GM19240 (cell line): ENCODE data around the gene KLHL29.
"Not testable (repeated sequence)": the region's sequence is repeated elsewhere in the genome, so short reads cannot be mapped to it uniquely, and the experiment has no call there.

ENCODE experiments used
- DNase-seq: peaks from one replicate; pipeline ENCODE4 v3.0.0; 2011; ENCODE audit warnings: low spot score; ENCODE audit not compliant: insufficient read length

Gene KLHL29

DNA sequence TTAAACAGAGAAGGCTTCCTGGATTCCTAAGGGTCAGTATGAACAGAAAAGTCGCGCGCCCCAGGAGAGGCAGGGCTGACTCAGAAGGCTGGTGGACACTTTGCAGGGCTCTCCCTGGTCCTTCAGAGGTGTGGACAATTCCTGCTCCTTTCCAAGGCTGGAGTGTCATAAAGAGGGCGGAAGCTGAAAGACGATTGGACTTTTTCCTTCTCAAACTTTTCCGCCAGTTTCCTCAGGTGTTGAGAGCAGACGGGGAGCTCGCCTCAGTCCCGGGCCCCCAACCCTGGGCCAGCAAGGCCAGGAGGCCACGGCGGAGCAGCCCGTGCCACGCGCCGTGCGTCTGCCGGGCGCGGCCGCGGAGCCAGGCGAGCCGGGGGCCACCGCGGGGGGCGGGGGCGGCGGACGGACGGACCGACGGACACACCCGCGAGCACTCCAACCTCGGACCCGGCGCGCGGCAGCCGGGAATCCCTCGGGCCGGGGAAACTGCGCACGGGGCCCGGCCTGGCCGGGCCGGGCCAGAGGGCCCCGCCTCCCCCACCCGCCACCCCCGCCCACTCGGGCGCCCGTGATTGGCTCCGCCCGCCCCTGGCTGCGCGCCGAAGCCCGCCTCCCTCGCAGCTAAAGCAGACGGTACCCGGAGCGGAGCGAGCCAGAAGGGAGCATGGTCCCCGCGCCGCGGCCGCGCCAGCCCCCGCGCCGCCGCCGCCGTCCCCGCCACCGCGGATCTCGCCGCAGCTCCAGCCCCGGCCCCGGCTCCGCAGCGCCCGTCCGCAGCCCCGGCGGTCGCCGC, at the start of gene KLHL29:
KLHL29 (plus strand) TSS at position 629 of the 793 bp plus-strand sequence. CDS start 177,018 bp downstream, outside the sequence.
- peak; percentile 86 for DNase-seq

GRCh38 chr2:23335550-23335949, 49.4 kb upstream of the KLHL29 start:
- DNase-seq = no peak

DNA sequence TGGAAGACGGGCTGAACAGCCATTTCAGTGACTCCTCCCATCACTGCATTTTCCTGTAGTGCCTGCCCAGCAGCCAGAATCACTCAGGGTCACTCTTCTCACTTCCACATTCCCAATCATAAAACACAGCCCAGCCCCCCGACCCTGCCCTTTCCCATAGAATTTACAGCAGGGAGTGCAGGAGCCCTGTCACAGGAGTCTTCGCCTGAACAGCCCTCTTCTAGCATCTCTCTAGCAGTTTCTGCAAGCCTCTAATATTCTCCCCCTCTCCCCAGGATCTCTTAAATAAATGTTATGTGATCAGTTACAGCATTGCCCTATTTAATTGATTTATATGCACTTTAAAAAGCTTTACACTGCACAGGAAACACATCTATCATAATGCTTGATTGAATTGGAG, 42.9 kb upstream of the KLHL29 start:
- no peak for DNase-seq

- no peak for DNase-seq
Measured at GRCh38 chr2:23346029-23346428, 39.0 kb upstream of the KLHL29 start.

DNA sequence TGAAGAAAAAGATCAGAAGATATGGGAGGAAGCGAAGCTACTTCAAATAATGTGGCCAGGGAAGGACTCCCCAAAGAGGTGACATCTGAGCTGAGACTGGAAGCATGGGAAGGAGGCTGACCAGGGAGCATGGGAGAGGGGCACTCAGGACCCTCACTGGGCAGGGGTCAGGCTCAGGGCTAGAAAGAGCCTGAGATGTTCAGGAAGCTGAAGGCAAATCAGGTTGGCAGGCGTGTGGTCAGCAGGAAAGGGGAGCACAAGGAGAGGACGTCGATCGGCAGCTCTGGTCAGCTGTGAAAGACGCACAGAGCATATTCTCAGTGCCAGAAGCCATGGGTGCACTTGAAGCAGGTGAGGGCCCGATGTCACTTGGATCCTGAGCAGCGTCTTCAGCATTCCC, 38.2 kb upstream of the KLHL29 start:
- DNase-seq = no peak

- DNase-seq = no peak
Measured at GRCh38 chr2:23347471-23348092, 37.4 kb upstream of the KLHL29 start.

- not testable (repeated sequence) for DNase-seq
Measured at GRCh38 chr2:23348093-23348481, 36.9 kb upstream of the KLHL29 start.

DNA sequence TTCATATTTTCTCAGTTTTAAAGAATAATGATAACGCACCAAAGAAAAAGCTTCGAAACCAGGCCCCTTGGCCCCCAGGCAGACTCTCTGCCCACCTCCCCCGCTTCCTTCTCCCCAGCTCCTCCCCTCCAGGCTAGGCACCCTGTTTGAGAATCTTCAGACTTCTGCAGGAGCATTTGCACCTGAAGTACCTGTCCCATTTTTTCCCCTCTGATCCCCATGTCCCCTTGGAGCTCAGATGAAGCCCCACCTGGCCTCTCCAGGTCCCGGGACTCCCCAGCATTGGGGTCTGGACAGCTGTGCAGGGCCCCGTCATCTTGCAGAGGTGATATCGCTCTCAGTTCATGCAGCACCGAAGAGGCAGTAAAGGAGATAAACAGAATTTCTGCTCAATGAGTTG, 35.5 kb upstream of the KLHL29 start:
- no peak for DNase-seq

GRCh38 chr2:23350041-23350791, 34.8 kb upstream of the KLHL29 start:
- DNase-seq = no peak

- no peak for DNase-seq
Measured at GRCh38 chr2:23350792-23351355, 34.1 kb upstream of the KLHL29 start.

DNA sequence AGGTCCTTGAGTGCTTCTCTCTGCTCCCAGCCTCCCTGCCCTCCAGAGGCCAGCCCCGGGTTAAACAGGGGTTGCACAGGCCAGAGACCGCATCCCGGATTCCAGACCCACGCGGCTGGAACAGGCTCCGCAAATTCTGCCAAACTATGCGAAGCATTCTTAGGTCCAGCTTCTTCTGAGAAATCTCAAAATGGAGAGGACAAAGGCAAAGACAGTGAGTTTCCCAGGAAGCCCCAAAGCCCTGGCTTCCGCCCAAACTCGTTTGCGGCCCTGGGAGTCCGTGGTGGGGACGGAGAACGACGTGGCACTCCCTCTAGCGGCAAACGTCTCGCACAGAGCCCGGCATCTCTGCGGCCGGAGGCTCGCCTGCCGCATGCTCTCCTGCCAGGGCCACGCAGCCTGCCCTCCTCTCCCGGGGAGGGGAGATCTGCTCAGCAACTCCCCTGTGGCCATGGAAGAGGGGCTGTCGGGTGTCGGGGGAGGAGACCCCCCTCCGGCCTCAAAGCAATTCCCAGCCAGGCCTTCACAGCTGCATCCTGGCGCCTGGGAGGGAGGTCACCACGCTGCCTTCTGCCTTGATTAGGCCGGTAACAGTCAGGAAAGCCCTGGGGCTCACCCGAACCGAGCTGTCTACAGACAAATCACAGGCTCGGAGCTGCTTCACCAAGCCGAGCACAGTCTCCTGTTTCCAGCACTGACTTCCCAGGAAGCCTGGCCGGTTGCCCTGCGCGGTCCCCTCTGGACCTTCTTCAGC, 33.4 kb upstream of the KLHL29 start:
- peak; percentile 82 for DNase-seq

- peak; percentile 50 for DNase-seq
Measured at GRCh38 chr2:23354554-23354953, 30.4 kb upstream of the KLHL29 start.

DNA sequence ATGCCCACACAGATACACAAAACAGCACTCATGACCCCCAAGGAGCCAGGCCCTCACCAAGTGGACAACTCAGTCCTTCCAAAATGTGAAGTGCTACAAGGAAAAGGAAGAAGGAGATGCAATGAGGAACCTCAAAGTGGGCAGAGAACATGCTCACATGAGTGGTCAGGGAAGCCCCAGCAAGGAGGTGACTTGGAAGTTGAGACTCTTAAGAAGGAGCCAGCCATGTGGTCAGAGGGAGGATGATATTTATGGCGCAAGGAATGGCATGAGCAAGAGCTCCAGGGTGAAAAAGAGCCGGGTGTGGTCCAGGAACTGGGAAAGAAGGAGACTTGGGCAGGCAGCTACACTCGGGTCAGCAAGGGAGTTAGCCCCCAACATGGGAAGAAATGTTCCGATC, 30.0 kb upstream of the KLHL29 start:
- no peak for DNase-seq

DNA sequence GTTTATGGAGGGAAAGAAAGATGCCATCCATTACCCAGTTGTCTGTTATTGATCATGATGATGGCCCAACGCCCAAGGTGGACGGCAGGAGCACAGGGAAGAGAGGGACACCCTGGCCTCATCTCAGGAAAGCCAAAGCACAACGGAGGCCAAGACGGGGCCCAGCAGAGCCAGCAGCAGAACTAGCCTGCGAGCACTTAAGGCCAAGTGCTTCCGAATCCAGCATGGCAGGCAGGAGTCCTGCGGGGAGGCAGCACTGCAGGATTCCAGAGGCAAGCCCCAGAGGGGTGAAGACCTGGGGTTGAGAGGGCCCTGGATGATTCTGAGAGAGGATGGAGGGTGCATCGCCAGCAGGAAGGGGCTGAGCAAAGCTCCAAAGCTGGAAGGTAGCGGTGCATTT, 28.3 kb upstream of the KLHL29 start:
- no peak for DNase-seq

DNA sequence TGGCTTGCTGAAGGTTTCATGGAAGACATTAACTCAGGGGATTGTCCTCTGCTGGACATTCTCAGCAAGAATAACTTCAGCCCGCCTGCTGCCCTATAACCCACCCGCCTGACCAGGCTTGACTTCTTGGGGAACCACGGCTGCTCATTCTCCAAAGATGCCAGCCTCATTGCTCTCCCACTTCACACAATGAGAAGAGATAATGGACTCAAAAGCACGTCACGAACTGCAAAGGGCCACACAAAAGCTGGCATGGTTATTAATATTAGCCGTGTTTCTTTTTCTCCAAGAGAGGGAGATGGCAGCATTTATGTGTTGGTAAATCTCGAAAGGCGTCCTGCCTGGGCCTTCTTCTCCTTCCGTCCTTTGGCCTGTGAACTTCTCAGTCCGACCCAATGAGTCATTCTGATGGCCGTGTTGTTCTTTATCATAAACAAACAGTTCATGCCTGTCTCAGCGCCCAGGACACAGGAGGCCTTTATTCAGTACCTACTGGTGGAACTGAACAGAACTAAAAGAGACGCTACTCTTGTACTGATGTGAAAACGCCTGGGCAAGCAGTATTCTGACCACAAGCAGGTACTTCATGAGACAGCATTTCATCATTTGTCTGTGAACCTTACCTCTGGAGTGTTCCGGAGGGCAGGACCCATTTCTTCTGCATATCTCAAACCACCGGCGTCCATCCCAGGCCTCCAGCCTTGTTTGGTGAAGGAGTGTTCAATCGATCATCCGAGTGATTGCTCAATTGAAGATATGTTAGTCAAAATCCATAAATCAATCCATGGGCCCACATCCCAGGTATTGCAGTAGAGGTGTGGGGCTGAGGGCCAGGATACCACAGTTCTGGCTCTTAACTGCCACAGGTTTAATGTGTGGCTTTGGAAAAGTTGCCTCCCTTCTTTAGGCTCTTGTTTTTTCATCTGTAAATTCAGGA, 25.1 kb upstream of the KLHL29 start:
- no peak for DNase-seq

DNA sequence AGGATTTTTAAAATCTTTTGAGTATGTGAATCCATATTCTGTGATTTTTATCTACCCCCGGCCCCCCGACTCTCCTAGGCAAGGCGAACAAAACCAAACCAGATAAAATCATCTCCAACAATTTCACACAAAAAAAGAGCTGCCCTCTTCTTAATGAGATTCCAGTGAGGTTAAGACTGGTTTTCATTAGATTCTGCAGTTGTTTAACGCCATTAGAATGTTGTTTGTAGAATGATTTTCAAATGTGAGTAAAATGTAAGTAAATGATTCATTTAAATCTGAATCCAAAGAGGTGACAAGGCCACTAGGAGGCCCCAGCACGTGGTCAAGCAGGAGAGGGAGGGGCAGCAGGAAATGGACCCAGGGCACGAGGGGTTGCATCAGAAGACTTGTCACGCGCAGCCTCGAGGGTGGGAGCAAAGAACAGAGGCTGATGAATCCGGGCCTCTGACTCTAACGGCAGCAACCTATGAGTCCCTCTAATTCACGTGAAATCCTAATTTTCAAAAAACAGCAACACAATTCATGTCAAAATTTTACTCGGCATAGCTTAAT, 24.3 kb upstream of the KLHL29 start:
- no peak for DNase-seq

GRCh38 chr2:23361152-23361551, 23.8 kb upstream of the KLHL29 start:
- no peak for DNase-seq

DNA sequence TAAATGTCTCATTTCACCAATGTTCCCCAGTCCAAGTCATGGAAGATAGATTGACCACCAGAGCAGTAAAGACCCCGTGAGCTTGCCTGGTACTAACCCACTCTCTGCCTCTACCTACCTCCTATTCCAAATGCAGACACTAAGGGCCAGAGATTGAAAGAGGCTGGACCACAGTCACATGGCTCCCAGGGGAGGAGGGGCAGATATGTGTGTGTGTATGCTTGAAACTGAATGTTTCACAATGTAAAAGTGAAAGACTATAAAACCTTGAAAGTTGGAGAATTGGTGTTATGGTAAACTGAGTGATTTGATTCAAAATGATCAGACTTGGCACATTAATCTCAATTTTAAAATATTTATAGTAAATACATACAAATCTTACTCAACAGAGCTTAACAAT, 21.7 kb upstream of the KLHL29 start:
- no peak for DNase-seq

- DNase-seq = no peak
Measured at GRCh38 chr2:23363831-23364230, 21.1 kb upstream of the KLHL29 start.

GRCh38 chr2:23366720-23367119, 18.3 kb upstream of the KLHL29 start:
- no peak for DNase-seq
